Measurements from ENCODE around the gene ADAMTSL3. TPM values are rescaled to one million over a fixed set of nuclear protein-coding genes. Genes with fewer than 3 reads are reported as not detected.
"Not testable (repeated sequence)": the region's sequence is repeated elsewhere in the genome, so short reads cannot be mapped to it uniquely, and the experiment has no call there.

The ADAMTSL3 gene
- total RNA-seq, 3 donors from 2014 or later = not detected

GRCh38 chr15:83702314-83702713 lies 48.4 kb downstream of the ADAMTSL3 start:
- H3K4me3 Mint-ChIP-seq; ATAC-seq; H3K9me3 Mint-ChIP-seq; H3K36me3 Mint-ChIP-seq (ENCODE audit: insufficient read depth); DNase-seq; H3K4me1 Mint-ChIP-seq (ENCODE audit: low read depth); H3K27me3 Mint-ChIP-seq (ENCODE audit: low read depth): not testable (repeated sequence)

GRCh38 chr15:83708328-83708727 lies 54.4 kb downstream of the ADAMTSL3 start:
- ATAC-seq = no peak
- DNase-seq = no peak
- Mint-ChIP-seq H3K27me3 (ENCODE audit: low read depth) (no peaks in the 10 kb centered on the region), H3K4me1 (ENCODE audit: low read depth) (no peaks in the 10 kb centered on the region), H3K4me3 (no peak overlapping the region), H3K36me3 (ENCODE audit: insufficient read depth) (no peaks in the 10 kb centered on the region), H3K9me3 (no peaks in the 10 kb centered on the region)

GRCh38 chr15:83709241-83709640 lies 55.3 kb downstream of the ADAMTSL3 start:
- no peak overlapping the region for H3K4me3 Mint-ChIP-seq
- no peaks in the 10 kb centered on the region for H3K36me3 Mint-ChIP-seq (ENCODE audit: insufficient read depth)
- DNase-seq = no peak
- ATAC-seq = no peak
- no peaks in the 10 kb centered on the region for H3K4me1 Mint-ChIP-seq (ENCODE audit: low read depth)
- H3K27me3 Mint-ChIP-seq (ENCODE audit: low read depth) = no peaks in the 10 kb centered on the region
- H3K9me3 Mint-ChIP-seq = no peaks in the 10 kb centered on the region

GRCh38 chr15:83709811-83710210 lies 55.9 kb downstream of the ADAMTSL3 start:
- no peak overlapping the region for H3K4me3 Mint-ChIP-seq
- H3K4me1 Mint-ChIP-seq (ENCODE audit: low read depth) = no peaks in the 10 kb centered on the region
- H3K36me3 Mint-ChIP-seq (ENCODE audit: insufficient read depth) = no peaks in the 10 kb centered on the region
- no peaks in the 10 kb centered on the region for H3K27me3 Mint-ChIP-seq (ENCODE audit: low read depth)
- no peaks in the 10 kb centered on the region for H3K9me3 Mint-ChIP-seq
- ATAC-seq = no peak
- no peak for DNase-seq

- Mint-ChIP-seq H3K36me3 (ENCODE audit: insufficient read depth) (no peaks in the 10 kb centered on the region), H3K4me3 (no peak overlapping the region), H3K9me3 (no peaks in the 10 kb centered on the region), H3K27me3 (ENCODE audit: low read depth) (no peaks in the 10 kb centered on the region), H3K4me1 (ENCODE audit: low read depth) (no peaks in the 10 kb centered on the region)
- DNase-seq (no peak), ATAC-seq (no peak)
Measured at GRCh38 chr15:83710452-83710851, 56.5 kb downstream of the ADAMTSL3 start.

- Mint-ChIP-seq H3K9me3 (no peaks in the 10 kb centered on the region), H3K36me3 (ENCODE audit: insufficient read depth) (no peaks in the 10 kb centered on the region), H3K4me1 (ENCODE audit: low read depth) (no peaks in the 10 kb centered on the region), H3K4me3 (no peak overlapping the region), H3K27me3 (ENCODE audit: low read depth) (no peaks in the 10 kb centered on the region)
- DNase-seq = no peak
- no peak for ATAC-seq
Measured at GRCh38 chr15:83711236-83711635, 57.3 kb downstream of the ADAMTSL3 start.

GRCh38 chr15:83713242-83713641 lies 59.3 kb downstream of the ADAMTSL3 start:
- DNase-seq (no peak), ATAC-seq (no peak)
- H3K27me3 Mint-ChIP-seq (ENCODE audit: low read depth) = peaks cover 6% of the 10 kb centered on the region
- H3K36me3 Mint-ChIP-seq (ENCODE audit: insufficient read depth) = no peaks in the 10 kb centered on the region
- H3K4me1 Mint-ChIP-seq (ENCODE audit: low read depth) = no peaks in the 10 kb centered on the region
- H3K4me3 Mint-ChIP-seq = no peak overlapping the region
- H3K9me3 Mint-ChIP-seq = no peaks in the 10 kb centered on the region

GRCh38 chr15:83714939-83715628 lies 61.2 kb downstream of the ADAMTSL3 start:
- peaks cover 8% of the 10 kb centered on the region for H3K27me3 Mint-ChIP-seq (ENCODE audit: low read depth)
- H3K36me3 Mint-ChIP-seq (ENCODE audit: insufficient read depth) = no peaks in the 10 kb centered on the region
- no peak for ATAC-seq
- H3K4me3 Mint-ChIP-seq = no peak overlapping the region
- no peak for DNase-seq
- no peaks in the 10 kb centered on the region for H3K9me3 Mint-ChIP-seq
- H3K4me1 Mint-ChIP-seq (ENCODE audit: low read depth) = no peaks in the 10 kb centered on the region

- Mint-ChIP-seq H3K36me3 (ENCODE audit: insufficient read depth) (no peaks in the 10 kb centered on the region), H3K4me1 (ENCODE audit: low read depth) (no peaks in the 10 kb centered on the region), H3K27me3 (ENCODE audit: low read depth) (peaks cover 8% of the 10 kb centered on the region), H3K4me3 (no peak overlapping the region), H3K9me3 (no peaks in the 10 kb centered on the region)
- no peak for ATAC-seq
- no peak for DNase-seq
Measured at GRCh38 chr15:83716605-83717004, 62.7 kb downstream of the ADAMTSL3 start.

GRCh38 chr15:83717010-83717409 lies 63.1 kb downstream of the ADAMTSL3 start:
- Mint-ChIP-seq H3K4me3 (no peak overlapping the region), H3K9me3 (no peaks in the 10 kb centered on the region), H3K4me1 (ENCODE audit: low read depth) (no peaks in the 10 kb centered on the region), H3K27me3 (ENCODE audit: low read depth) (peaks cover 8% of the 10 kb centered on the region), H3K36me3 (ENCODE audit: insufficient read depth) (no peaks in the 10 kb centered on the region)
- DNase-seq (no peak), ATAC-seq (no peak)

GRCh38 chr15:83720468-83720867 lies 66.5 kb downstream of the ADAMTSL3 start:
- H3K4me1 Mint-ChIP-seq (ENCODE audit: low read depth) = no peaks in the 10 kb centered on the region
- H3K4me3 Mint-ChIP-seq = no peak overlapping the region
- H3K27me3 Mint-ChIP-seq (ENCODE audit: low read depth) = peaks cover 8% of the 10 kb centered on the region
- DNase-seq (no peak), ATAC-seq (no peak)
- no peaks in the 10 kb centered on the region for H3K36me3 Mint-ChIP-seq (ENCODE audit: insufficient read depth)
- H3K9me3 Mint-ChIP-seq = peaks cover 3% of the 10 kb centered on the region

- Mint-ChIP-seq H3K4me3 (no peak overlapping the region), H3K27me3 (ENCODE audit: low read depth) (peaks cover 8% of the 10 kb centered on the region), H3K36me3 (ENCODE audit: insufficient read depth) (no peaks in the 10 kb centered on the region), H3K4me1 (ENCODE audit: low read depth) (no peaks in the 10 kb centered on the region), H3K9me3 (peaks cover 4% of the 10 kb centered on the region)
- DNase-seq (no peak), ATAC-seq (no peak)
Measured at GRCh38 chr15:83721031-83721430, 67.1 kb downstream of the ADAMTSL3 start.

- H3K4me3 Mint-ChIP-seq = no peak overlapping the region
- ATAC-seq (no peak), DNase-seq (no peak)
- no peaks in the 10 kb centered on the region for H3K36me3 Mint-ChIP-seq (ENCODE audit: insufficient read depth)
- peaks cover 8% of the 10 kb centered on the region for H3K27me3 Mint-ChIP-seq (ENCODE audit: low read depth)
- H3K9me3 Mint-ChIP-seq = peaks cover 4% of the 10 kb centered on the region
- no peaks in the 10 kb centered on the region for H3K4me1 Mint-ChIP-seq (ENCODE audit: low read depth)
Measured at GRCh38 chr15:83721981-83722380, 68.1 kb downstream of the ADAMTSL3 start.

- DNase-seq = no peak
- Mint-ChIP-seq H3K27me3 (ENCODE audit: low read depth) (peaks cover 1% of the 10 kb centered on the region), H3K4me3 (no peak overlapping the region), H3K36me3 (ENCODE audit: insufficient read depth) (no peaks in the 10 kb centered on the region), H3K9me3 (peaks cover 11% of the 10 kb centered on the region), H3K4me1 (ENCODE audit: low read depth) (no peaks in the 10 kb centered on the region)
- no peak for ATAC-seq
Measured at GRCh38 chr15:83723216-83723615, 69.3 kb downstream of the ADAMTSL3 start.

- Mint-ChIP-seq H3K9me3 (peaks cover 13% of the 10 kb centered on the region), H3K4me1 (ENCODE audit: low read depth) (no peaks in the 10 kb centered on the region), H3K36me3 (ENCODE audit: insufficient read depth) (no peaks in the 10 kb centered on the region), H3K4me3 (no peak overlapping the region), H3K27me3 (ENCODE audit: low read depth) (peaks cover 3% of the 10 kb centered on the region)
- ATAC-seq (no peak), DNase-seq (no peak)
Measured at GRCh38 chr15:83732196-83732595, 78.3 kb downstream of the ADAMTSL3 start.

Data from activated T-cell treated with anti-CD3 and anti-CD28 coated beads, Interleukin-2, amount 50 U/mL, for 4 hours (primary cell).